Measurements from ENCODE around the gene GOLGA6L7.
"Not testable (repeated sequence)": the region's sequence is repeated elsewhere in the genome, so short reads cannot be mapped to it uniquely, and the experiment has no call there.

GOLGA6L7 gene

DNA sequence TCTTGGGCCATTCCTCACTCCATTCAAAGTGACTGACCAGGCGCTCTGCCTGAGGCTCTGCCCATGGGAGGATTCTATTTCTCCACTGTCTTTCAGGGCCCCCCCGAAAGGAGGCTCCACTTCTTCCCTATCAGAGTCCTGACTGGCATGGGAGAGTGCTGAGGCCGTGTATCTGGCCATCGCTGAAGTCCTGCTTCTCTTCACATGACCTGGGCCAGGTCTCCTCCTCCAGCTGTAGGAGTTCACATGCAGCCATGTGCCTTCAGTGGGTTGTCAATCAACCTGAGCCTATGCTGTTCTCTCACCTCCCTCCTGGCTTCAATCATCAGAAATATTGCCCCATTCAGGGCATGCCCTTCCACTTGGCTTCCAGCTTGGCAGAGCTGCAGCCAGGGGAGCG is 24.6 kb upstream of the GOLGA6L7 start:
- TF ChIP-seq, protein P1, sequence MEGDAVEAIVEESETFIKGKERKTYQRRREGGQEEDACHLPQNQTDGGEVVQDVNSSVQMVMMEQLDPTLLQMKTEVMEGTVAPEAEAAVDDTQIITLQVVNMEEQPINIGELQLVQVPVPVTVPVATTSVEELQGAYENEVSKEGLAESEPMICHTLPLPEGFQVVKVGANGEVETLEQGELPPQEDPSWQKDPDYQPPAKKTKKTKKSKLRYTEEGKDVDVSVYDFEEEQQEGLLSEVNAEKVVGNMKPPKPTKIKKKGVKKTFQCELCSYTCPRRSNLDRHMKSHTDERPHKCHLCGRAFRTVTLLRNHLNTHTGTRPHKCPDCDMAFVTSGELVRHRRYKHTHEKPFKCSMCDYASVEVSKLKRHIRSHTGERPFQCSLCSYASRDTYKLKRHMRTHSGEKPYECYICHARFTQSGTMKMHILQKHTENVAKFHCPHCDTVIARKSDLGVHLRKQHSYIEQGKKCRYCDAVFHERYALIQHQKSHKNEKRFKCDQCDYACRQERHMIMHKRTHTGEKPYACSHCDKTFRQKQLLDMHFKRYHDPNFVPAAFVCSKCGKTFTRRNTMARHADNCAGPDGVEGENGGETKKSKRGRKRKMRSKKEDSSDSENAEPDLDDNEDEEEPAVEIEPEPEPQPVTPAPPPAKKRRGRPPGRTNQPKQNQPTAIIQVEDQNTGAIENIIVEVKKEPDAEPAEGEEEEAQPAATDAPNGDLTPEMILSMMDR (IDR thresholded peaks at IDR 0.05; ENCODE audit: low read depth, low read length), result no peak
- DNase-seq (ENCODE audit: extremely low read depth, low read depth), result no peak

DNA sequence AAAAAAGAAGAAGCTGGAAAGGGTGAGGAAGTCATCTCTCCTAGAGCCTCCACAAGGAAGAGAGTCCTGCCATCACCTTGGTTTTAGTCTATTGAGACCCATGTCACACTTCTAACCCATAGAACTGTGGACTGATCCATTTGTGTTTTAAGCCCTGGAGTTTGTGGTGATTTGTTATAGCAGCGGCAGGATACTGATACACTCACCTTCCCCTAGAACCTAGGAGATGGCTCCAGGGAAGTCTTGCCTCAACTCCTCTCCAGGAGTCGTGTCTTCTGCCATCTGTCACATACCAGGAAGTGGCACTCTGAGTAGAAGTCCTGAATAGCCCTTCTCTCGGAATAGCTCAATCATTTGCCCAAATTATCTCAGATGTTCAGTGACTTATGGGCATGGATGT is 22.7 kb upstream of the GOLGA6L7 start:
- DNase-seq (ENCODE audit: extremely low read depth, low read depth), result no peak
- TF ChIP-seq, protein P1 (IDR thresholded peaks at IDR 0.05; ENCODE audit: low read depth, low read length), result no peak

DNA sequence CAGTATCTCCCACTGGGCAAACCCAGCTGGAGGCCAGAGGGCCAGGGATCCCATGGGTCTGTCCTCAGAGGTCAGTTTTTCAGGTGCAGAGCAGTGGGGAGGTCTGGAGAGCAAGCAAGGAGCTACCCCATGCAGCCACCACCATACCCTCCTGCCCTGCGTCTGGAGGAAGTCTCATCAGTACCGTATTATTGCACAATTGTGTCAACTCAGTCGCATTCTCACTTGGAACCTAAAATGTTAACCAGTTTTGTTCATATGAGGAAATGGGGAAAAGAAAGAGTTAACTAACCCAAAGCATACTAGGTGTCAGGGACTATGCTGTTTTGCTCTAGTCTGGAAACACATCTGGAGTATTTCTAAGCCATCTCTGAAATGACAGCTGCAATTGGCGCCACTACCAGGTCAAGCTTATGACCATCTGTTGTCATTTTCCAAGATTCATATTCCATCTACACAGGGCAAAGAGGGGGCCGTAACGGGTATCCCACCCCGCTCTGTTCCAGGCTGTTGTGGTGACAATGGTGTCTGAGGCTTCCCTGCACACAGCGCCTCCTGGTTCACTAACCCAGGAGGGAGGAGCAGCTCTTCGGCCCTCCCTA is 20.4 kb upstream of the GOLGA6L7 start:
- DNase-seq (ENCODE audit: extremely low read depth, low read depth), result no peak
- TF ChIP-seq, protein P1 (IDR thresholded peaks at IDR 0.05; ENCODE audit: low read depth, low read length), result no peak

DNA sequence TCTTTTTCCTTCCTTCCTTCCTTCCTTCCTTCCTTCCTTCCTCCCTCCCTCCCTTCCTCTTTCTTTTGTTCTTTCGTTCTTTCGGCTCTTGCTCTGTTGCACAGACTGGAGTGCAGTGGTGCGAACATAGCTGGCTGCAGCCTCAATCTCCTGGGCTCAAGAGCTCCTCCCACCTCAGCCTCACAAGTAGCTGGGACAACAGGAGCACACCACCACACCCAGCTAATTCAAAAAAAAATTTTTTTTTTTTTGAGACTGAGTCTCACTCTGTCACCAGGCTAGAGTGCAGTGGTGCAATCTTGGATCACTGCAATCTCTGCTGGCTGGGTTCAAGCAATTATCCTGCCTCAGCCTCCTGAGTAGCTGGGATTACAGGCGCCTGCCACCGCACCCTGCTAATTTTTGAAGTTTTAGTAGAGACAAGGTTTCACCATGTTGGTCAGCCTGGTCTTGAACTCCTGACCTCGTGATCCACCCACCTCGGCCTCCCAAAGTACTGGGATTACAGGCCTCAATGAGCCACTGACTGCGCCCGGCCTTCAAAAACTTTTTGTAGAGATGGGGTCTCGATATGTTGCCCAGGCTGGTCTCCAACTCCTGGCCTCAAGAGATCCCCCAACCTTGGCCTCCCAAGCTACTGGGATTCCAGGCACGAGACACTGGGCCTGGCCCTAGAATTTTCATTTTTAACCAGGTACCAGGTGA is 13.3 kb upstream of the GOLGA6L7 start:
- not testable (repeated sequence) for DNase-seq (ENCODE audit: extremely low read depth, low read depth)

DNA sequence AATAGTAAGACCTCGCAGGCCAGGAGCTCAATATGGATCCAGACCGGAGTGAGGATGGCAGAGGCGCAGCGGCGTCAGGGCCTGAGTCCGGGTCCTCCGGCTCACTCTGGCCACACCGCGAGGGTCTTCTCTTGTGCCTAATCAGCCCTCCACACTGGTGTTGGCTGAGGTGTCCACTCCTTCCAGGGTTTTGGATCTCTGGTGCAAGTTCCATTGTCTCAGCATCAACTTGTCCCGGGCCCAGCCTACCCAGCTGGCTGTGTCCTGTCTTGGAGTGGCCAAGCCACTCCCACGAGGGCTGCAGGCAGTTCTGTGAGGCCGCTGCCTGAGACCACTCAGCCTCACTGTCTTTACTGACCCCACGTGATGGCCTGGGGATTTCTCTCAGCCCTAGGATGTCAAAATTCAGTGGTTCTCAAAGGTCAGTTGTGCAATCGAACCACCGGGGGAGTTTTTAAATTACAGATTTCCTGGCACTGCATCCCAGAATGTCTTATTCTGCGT is 12.6 kb upstream of the GOLGA6L7 start:
- DNase-seq (ENCODE audit: extremely low read depth, low read depth), result no peak
- TF ChIP-seq, protein P1 (IDR thresholded peaks at IDR 0.05; ENCODE audit: low read depth, low read length), result no peak

DNA sequence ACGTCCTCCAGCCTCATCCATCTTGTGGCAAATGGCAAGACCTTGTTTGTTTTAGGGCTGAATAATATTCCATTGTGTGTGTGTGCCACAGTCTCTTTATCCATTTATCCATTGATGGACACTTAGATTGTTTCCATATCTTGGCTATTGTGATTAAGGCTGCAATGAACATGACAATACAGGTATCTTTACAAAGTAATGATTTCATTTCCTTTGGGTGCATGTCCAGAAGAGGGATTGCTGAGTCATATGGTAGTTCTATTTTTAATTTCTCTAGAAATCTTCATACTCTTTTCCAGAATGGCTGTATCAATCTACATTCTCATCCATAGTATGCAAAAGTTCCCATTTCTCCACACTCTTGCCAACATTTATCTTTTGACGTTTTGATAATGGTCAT is 6.1 kb upstream of the GOLGA6L7 start:
- DNase-seq (ENCODE audit: extremely low read depth, low read depth), result not testable (repeated sequence)

DNA sequence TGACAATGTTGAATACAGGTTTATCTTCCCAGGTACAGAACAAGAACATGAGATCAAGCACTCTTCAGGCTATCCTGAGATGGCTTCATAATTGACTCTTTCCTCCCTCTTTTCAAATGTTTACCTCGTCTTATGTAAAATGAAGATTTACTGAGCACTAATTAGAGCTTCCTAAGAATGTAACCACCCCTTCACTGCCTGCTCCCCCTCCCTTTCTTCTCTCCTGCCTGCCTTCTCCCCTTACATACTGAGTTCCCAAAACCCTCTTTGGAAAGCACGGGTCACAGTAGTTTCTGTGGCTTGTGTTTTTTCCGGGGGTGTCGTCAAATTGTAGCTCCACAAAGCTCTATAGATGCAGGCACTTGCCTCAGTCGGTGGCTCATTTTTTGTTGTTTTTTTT is 5.2 kb upstream of the GOLGA6L7 start:
- not testable (repeated sequence) for DNase-seq (ENCODE audit: extremely low read depth, low read depth)

DNA sequence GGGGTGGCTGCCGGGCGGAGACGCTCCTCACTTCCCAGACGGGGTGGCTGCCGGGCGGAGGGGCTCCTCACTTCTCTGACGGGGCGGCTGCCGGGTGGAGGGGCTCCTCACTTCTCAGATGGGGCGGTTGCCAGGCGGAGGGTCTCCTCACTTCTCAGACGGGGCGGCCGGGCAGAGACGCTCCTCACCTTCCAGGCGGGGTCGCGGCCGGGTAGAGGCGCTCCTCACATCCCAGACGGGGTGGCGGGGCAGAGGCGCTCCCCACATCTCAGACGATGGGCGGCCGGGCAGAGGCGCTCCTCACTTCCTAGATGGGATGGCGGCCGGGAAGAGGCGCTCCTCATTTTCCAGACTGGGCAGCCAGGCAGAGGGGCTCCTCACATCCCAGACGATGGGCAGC is 1.3 kb upstream of the GOLGA6L7 start:
- not testable (repeated sequence) for DNase-seq (ENCODE audit: extremely low read depth, low read depth)

DNA sequence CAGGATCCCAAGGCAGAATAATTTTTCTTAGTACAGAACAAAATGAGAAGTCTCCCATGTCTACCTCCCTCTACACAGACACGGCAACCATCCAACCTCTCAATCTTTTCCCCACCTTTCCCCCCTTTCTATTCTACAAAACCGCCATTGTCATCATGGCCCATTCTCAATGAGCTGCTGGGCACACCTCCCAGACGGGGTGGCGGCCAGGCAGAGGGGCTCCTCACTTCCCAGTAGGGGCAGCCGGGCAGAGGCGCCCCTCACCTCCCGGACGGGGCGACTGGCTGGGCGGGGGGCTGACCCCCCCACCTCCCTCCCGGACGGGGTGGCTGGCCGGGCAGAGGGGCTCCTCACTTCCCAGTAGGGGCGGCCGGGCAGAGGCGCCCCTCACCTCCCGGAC is 827 bp upstream of the GOLGA6L7 start:
- not testable (repeated sequence) for DNase-seq (ENCODE audit: extremely low read depth, low read depth)

DNA sequence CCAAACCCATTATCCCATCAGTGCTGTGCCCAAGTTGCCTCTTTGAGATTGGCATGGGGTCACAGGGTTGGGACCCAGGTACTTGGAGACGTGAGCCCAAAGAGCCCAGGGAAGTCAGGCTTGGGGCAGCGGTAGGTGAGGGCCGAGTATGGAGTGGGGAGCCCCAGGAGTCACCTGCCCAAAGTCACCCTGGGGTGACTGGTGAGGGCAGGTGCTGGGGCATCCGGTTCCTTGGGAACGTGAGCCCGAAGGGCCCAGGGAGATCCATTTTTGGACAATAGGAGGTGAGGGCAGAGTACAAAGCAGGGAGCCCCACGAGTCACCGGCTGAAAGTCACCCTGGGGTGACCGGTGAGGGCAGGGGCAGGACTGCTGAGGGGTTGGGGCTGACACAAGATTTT is 485 bp downstream of the GOLGA6L7 start:
- not testable (repeated sequence) for DNase-seq (ENCODE audit: extremely low read depth, low read depth)

DNA sequence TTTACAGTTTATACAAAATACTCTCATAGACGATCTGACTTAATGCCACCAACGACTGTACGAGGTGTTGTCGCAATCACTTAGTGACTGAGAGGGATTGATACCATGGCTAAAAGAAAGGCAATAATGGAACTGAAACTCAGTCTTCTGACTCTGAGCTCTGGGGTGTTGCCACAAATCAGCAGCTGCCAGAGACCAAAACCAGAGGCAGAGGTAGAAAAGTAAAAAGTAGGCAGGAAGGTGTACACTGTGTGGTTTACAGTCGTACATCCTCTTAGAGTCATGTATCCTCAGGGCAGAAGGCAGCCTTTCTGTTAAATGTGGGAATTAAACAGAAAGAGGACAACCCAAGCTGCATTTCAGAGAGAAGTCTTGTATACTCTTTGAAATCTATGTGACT is 1.2 kb downstream of the GOLGA6L7 start:
- DNase-seq (ENCODE audit: extremely low read depth, low read depth), result not testable (repeated sequence)

DNA sequence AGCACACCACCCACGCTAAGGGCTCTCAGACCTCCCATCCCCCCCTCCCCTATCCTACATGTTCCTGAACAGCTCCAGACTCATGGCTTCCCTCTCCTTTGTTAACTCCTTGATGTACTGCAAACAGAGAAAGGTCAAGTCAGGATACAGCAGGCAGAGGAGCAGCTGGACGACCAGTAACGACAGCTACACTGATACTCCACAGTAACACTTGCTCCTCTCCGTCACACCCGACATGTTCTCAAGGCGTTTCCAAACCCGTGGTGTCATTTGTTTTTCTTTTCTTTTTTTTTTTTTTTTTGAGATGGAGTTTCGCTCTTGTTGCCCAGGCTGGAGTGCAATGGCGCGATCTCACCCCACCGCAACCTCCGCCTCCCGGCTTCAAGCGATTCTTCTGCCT is 4.3 kb downstream of the GOLGA6L7 start:
- not testable (repeated sequence) for DNase-seq (ENCODE audit: extremely low read depth, low read depth)

DNA sequence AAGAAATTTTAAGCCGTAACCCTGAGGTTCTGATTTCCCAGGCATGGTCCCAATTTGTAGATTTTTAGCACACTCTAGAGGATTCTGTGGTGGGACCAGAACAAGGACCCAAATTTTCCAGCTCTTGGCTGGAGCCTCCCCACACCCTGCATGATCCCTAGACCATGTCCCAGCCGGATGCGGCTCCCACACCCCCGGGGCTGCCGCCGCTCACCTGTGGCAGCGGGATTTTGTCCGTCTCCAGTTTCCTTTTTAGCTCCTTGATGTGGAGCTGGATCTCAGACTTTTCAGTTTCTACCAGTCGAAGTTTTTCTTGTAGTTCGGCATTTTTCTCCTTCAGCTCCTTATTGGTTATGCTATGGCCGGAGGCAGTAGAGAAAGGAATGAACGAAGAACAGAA is 4.9 kb downstream of the GOLGA6L7 start:
- not testable (repeated sequence) for DNase-seq (ENCODE audit: extremely low read depth, low read depth)

DNA sequence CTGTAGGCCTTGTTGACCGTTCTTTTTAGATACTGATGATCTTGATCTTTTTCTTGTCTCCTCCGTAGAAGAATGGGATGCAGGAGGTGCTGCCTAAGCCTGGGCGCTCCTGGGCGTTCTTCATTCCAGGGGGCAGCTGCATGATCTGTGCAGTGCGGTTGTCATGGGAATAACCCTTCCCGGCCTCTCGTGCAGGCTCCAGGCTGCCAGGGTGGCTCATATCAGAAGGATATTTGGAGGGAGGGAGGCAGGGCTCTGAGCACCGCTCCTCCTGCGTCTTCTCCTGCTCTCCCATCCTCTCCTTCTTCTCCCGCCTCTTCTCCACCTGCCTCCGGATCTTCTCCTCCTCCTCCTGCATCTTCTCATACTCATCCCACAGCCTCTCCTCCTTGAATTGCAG is 6.2 kb downstream of the GOLGA6L7 start:
- not testable (repeated sequence) for DNase-seq (ENCODE audit: extremely low read depth, low read depth)

DNA sequence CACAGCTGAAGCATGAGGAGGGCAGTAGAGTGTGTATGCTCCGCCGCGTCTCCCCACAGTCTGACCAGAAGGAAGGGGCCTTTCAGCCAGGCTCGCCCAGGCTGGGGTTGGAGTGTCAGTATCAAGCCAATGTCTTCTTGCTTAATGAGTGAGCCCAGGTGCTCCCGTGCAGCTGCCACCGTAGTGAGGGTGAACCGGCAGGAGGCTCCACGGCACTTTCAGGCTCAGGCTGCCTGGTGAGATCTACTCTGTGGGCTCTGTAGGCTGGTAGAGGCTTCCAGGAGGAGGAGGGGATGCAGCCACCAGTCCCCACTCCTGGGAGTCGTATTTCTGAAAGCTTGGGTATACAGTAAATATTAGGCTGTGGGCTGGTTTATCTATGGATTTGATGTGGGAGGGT is 8.2 kb downstream of the GOLGA6L7 start:
- DNase-seq (ENCODE audit: extremely low read depth, low read depth), result not testable (repeated sequence)

DNA sequence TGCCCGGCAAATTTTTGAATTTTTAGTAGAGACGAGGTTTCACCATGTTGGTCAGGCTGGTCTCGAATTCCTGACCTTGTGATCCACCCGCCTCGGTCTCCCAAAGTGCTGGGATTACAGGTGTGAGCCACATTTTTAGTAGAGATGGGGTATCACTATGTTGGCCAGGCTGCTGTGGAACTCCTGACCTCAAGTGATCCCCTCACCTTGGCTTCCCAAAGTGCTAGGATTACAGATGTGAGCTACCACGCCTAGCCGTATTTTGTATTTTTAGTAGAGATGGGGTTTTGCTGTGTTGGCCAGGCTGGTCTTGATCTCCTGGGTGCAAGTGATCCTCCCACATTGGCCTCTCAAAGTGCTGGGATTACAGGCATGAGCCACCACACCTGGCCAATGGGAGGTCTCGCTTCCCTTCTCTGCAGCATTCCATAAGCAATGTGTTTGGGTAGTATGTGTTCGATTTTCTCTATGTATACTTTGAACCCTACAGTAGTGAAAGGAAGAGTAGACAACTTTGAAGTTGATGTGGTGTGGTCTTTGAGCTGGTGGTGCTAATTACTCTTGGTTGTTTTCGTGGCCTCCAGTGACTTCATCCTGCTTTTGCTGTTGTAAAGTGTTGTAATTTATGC is 13.4 kb downstream of the GOLGA6L7 start:
- DNase-seq (ENCODE audit: extremely low read depth, low read depth), result not testable (repeated sequence)

Data from AG09319 (cell line).